Esophagus squamous epithelium (tissue), 5 donors: ENCODE data around the gene KMT2C. TPM values are rescaled to one million over a fixed set of nuclear protein-coding genes. Genes with fewer than 3 reads are reported as not detected.
"Not testable (repeated sequence)": the region's sequence is repeated elsewhere in the genome, so short reads cannot be mapped to it uniquely, and the experiment has no call there.

Source experiments
- DNase-seq: peaks from one replicate; lab custom pipeline; 2025; lab: John Stamatoyannopoulos, UW
- H3K27ac ChIP-seq, 4 donors: fragments of 200-600 bp; sonication (generic); one replicate each; pipeline ENCODE4 v1.5.1; 2016 to 2019; ENCODE audit warnings: mild to moderate bottlenecking in 1 of 4
- H3K27me3 ChIP-seq, 4 donors: fragments of 200-600 bp; sonication (generic); 1 replicate in 3 of 4; 2 replicates in 1 of 4; pipeline versions ENCODE4 v1.5.1 to v1.6.0; 2017 to 2021; ENCODE audit warnings: antibody characterized with exemption in 1 of 4
- H3K36me3 ChIP-seq, 3 donors: fragments of 200-600 bp; sonication (generic); one replicate each; pipeline ENCODE4 v1.5.1; 2016 to 2019
- H3K4me1 ChIP-seq, 3 donors: fragments of 200-600 bp; sonication (generic); one replicate each; pipeline ENCODE4 v1.5.1; 2017 to 2019
- H3K4me3 ChIP-seq, 4 donors: fragments of 200-600 bp; sonication (generic); 1 replicate in 3 of 4; 2 replicates in 1 of 4; pipeline ENCODE4 v1.5.1; 2016 to 2019; ENCODE audit warnings: mild to moderate bottlenecking in 2 of 4, moderate library complexity in 1 of 4
- H3K9me3 ChIP-seq, 3 donors: fragments of 200-600 bp; sonication (generic); one replicate each; pipeline ENCODE4 v1.5.1; 2016 to 2019
- POLR2A ChIP-seq, 4 donors: fragments of 450-650 bp; IDR thresholded peaks; one replicate each; pipeline ENCODE4 v1.6.1; 2017; ENCODE audit warnings: antibody characterized with exemption in 4 of 4, mild to moderate bottlenecking in 4 of 4, moderate library complexity in 3 of 4
- WGBS, 2 donors: methylation state at CpG; one replicate each; pipeline ENCODE4 v1.1.5; 2018; 5-methylcytosine and 5-hydroxymethylcytosine counted together
- intact Hi-C: fragments of 100-400 bp; cut with DNase I; formaldehyde crosslinking; loops from one replicate; pipeline ENCODE4 v1.15.0; 2022
- total RNA-seq, 4 donors: library from RNA; depleted of rRNA; stranded (reverse); fragments of >200 nt; gene quantifications; one replicate each; pipeline ENCODE4 v1.1.0, GENCODE V29; 2016
- TF ChIP-seq, protein P1 (sequence below), 6 experiments: fragments of 450-650 bp in 4 of 6; fragments of 200-600 bp in 2 of 6; sonication (generic) in 2 of 6; IDR thresholded peaks; one replicate each; pipeline ENCODE4 v1.5.1; 2016 to 2019; ENCODE audit warnings: antibody characterized with exemption in 6 of 6, mild to moderate bottlenecking in 4 of 6, moderate library complexity in 4 of 6
- donor health status: DM: yes; HTN: yes; CAD: no.

Gene KMT2C
- total RNA-seq, 4 donors from 2014 or later, result 25.1 to 64.7 (median 43.4) TPM

DNA sequence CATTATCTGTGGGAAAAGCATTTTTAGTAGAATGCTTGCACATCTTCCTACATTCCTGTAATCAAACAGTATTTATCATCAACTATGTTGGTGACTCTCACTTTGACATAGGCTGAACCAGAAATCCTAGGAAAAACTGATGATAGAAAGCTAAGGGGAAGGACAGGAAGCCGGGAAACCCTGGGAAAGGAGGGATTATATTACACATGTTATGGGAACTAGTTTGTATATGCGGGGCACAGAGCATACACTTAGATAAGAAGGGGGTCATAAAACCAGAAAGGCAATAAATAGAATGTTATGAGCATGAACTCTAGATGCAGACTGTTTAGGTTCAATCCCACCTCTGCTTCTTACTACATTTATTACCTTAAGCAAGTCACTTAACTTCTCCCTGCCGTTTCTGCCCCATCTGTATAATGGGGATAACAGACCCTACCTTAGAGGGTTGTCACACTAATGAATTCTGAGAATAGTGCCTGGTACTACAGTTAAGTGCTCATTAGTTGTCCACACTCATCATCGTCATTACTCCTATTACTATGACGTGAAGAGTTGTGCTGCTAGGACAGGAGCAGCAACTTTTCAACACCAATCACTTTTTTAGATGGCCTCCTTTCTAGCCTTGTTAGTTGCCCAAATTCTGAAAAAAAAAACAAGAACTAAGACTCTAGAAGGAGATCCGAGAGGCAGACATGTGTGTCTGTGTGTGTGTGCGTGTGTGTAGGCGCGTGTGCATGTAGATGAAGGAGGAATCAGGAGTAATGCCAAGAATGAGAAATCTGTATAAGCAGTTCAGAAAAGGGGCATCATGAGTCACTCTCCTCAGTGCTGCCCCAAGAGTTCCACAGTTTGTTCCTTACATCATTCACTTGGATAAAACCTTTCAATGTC, 52.2 kb downstream of the KMT2C start:
- Histone ChIP-seq H3K4me1 (peaks cover 0 to 52% (median 0%) of the 10 kb centered on the region in 3 donors), H3K27me3 (no peaks in the 10 kb centered on the region), H3K36me3 (no peaks in the 10 kb centered on the region), H3K4me3 (no peak overlapping the region), H3K9me3 (no peaks in the 10 kb centered on the region), H3K27ac (no peak overlapping the region)
- 49 to 61% methylated on average over 8 to 9 of the region's 9 CpGs for WGBS, 2 donors
- intact Hi-C loops, result no loop called here
- TF ChIP-seq, protein P1, sequence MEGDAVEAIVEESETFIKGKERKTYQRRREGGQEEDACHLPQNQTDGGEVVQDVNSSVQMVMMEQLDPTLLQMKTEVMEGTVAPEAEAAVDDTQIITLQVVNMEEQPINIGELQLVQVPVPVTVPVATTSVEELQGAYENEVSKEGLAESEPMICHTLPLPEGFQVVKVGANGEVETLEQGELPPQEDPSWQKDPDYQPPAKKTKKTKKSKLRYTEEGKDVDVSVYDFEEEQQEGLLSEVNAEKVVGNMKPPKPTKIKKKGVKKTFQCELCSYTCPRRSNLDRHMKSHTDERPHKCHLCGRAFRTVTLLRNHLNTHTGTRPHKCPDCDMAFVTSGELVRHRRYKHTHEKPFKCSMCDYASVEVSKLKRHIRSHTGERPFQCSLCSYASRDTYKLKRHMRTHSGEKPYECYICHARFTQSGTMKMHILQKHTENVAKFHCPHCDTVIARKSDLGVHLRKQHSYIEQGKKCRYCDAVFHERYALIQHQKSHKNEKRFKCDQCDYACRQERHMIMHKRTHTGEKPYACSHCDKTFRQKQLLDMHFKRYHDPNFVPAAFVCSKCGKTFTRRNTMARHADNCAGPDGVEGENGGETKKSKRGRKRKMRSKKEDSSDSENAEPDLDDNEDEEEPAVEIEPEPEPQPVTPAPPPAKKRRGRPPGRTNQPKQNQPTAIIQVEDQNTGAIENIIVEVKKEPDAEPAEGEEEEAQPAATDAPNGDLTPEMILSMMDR (IDR thresholded peaks at IDR 0.05), result no peak
- TF ChIP-seq POLR2A (IDR thresholded peaks at IDR 0.05), result no peak
- DNase-seq, result no peak

DNA sequence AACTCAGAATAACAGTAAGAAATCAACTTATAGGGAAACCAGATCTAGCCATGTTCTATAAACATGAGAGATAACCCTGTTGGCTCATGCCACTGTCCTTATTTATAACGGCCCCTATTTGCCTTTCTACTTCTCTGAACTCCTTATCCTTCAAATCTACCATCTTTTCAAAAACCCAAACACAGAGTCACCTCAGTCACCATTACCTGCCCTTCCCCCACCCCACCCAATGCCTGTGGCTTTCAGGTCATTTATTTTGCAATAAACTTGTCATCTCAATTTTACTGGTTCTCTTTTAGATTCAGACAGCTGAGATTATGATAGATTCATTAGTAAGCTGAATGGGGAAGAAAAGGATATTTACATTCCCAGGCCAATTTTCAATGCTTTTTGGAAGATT, 53.6 kb downstream of the KMT2C start:
- intact Hi-C loops, result no loop called here
- H3K4me1 ChIP-seq, result peaks cover 0 to 48% (median 0%) of the 10 kb centered on the region in 3 donors
- no peak overlapping the region for H3K27ac ChIP-seq
- no peaks in the 10 kb centered on the region for H3K27me3 ChIP-seq
- no peak overlapping the region for H3K4me3 ChIP-seq
- no peak for DNase-seq
- 28 to 39% methylated on average over 1 of the region's 1 CpG for WGBS, 2 donors
- H3K9me3 ChIP-seq, result no peaks in the 10 kb centered on the region
- H3K36me3 ChIP-seq, result no peaks in the 10 kb centered on the region
- TF ChIP-seq, protein P1 (IDR thresholded peaks at IDR 0.05), result no peak
- no peak for TF ChIP-seq POLR2A (IDR thresholded peaks at IDR 0.05)

DNA sequence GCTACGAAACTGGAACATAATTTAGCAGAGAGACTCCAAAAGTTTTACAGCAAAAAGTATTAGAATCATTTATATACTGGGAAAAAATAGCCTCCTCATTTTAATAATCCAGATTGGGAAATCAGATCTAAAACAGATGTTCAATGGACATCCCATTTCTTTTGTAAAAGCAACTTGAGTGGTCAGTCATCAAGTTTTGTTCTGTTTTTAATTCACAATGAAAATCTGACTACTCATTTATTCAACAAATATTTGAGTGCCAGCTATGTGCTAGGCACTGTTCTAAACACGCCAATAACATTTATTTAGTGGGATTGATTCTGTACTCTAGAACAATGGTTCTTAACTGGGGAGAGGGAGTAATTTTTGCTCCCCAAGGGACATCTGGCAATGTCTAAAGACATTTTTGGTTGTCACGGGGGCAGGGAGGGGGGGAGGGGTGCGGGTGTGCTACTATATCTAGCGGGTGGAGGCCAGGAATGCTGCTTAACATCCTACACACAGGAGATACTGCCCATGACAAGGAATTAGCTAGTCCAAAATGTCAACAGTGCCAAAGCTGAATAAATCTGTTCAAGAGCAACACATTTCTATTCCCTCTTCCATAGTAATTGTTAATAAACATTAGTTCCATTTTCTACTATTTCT, 54.7 kb downstream of the KMT2C start:
- intact Hi-C loops, H3K27ac ChIP-seq, DNase-seq, H3K27me3 ChIP-seq, H3K36me3 ChIP-seq, H3K9me3 ChIP-seq, H3K4me3 ChIP-seq: not testable (repeated sequence)
- 56 to 66% methylated on average over 5 of the region's 5 CpGs for WGBS, 2 donors
- peaks cover 0 to 38% (median 0%) of the 10 kb centered on the region in 3 donors for H3K4me1 ChIP-seq

DNA sequence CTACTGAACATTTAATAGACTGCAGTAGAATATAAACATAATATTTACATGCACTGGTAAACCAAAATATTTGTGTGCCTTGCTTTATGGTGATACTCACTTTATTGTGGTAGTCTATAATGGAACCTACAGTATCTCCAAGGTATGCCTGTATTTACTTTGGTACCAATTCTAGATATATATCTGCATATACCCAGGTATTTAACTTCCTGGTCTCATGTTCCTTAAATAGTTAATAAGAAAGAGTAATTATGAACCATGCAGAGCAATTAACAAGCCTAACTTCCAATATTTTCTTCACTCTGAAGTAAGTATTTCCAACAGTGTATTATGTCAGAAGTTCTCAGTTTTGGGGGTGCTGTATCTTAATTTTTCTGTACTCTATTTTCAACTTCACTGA, 57.3 kb downstream of the KMT2C start:
- not testable (repeated sequence) for H3K9me3 ChIP-seq, H3K27me3 ChIP-seq

DNA sequence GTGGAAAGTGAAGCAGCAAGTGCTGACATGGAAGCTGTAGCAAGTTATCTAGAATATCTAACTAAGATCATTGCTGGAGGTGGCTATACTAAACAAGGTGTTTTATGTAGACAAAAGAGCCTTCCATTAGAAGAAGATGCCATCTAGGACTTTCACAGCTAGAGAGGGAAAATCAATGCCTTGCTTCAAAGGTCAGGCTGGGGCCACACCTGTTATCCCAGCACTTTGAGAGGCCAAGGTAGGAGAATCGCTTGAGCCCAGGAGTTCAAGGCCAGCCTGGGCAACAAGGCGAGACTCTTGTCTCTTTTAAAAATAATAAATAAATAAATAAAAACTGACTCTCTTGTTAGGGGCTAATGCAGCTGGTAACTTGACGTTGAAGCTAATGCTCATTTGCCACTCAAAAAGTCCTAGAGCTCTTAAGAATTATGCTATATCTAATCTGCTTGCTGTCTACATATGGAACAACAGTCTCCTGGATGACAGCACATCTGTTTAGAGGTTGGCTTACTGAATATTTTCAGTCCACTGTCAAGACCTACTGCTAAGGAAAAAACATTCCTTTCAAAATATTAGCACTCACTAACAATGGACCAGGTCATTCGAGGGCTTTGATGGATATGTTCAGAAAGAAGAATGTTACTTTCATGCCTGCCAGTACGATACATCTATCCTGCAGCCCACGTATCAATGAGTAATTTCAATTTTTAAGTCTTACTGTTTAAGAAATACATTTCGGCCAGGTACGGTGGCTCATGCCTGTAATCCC, 58.9 kb downstream of the KMT2C start:
- H3K4me3 ChIP-seq, H3K27me3 ChIP-seq, H3K9me3 ChIP-seq, DNase-seq, H3K27ac ChIP-seq, H3K36me3 ChIP-seq, intact Hi-C loops: not testable (repeated sequence)
- peaks cover 0 to 19% (median 0%) of the 10 kb centered on the region in 3 donors for H3K4me1 ChIP-seq
- 93 to 96% methylated on average over 8 of the region's 8 CpGs for WGBS, 2 donors

More for the DNA sequence above, 57.3 kb downstream of the KMT2C start:
- H3K4me1 ChIP-seq, result peaks cover 0 to 29% (median 0%) of the 10 kb centered on the region in 3 donors
- intact Hi-C loops, H3K4me3 ChIP-seq, H3K36me3 ChIP-seq, DNase-seq, H3K27ac ChIP-seq: not testable (repeated sequence)

DNA sequence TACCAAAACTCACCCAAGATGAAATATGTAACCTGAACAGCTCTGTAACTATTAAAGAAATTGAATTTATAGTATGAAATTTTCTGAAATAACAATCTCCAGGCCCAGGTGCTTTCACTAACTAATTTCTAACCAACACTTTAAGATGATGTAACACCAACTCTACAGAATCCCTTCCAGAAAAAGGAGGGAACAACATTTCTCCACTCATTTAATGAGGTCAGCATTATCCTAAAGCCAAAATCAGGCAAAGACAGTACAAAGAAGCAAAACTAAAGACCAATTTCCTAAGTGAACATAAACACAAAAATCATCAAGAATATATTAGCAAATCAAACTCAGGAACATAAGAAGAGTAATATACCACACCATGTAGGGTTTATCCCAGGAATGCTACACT, 65.5 kb downstream of the KMT2C start:
- DNase-seq, result no peak
- H3K27me3 ChIP-seq, result no peaks in the 10 kb centered on the region
- H3K9me3 ChIP-seq, result peaks cover 0 to 8% (median 0%) of the 10 kb centered on the region in 3 donors
- no peak overlapping the region for H3K27ac ChIP-seq
- TF ChIP-seq POLR2A (IDR thresholded peaks at IDR 0.05), result no peak
- TF ChIP-seq, protein P1 (IDR thresholded peaks at IDR 0.05), result no peak
- no peak overlapping the region for H3K4me3 ChIP-seq
- intact Hi-C loops, result no loop called here
- peaks cover 0 to 49% (median under 1%) of the 10 kb centered on the region in 3 donors for H3K4me1 ChIP-seq
- H3K36me3 ChIP-seq, result peaks cover 0 to 8% (median 0%) of the 10 kb centered on the region in 3 donors
